Choroid plexus epithelial cell (primary cell): ENCODE results near the gene DUOXA2.

Source experiments
- DNase-seq: peaks from one replicate; pipeline ENCODE4 v3.0.0-alpha.2; 2010; ENCODE audit warnings: low read depth
- H3K4me3 ChIP-seq: 2 replicates; pipeline ENCODE4 v1.5.1; 2011; ENCODE audit warnings: low read depth, mild to moderate bottlenecking, control low read depth, low read length, moderate library complexity
- CTCF ChIP-seq: conservative IDR thresholded peaks from 2 replicates; pipeline ENCODE4 v1.5.1; 2011; ENCODE audit warnings: low read depth, mild to moderate bottlenecking, control low read depth, inconsistent platforms, low read length, moderate library complexity

DUOXA2 gene

DNA sequence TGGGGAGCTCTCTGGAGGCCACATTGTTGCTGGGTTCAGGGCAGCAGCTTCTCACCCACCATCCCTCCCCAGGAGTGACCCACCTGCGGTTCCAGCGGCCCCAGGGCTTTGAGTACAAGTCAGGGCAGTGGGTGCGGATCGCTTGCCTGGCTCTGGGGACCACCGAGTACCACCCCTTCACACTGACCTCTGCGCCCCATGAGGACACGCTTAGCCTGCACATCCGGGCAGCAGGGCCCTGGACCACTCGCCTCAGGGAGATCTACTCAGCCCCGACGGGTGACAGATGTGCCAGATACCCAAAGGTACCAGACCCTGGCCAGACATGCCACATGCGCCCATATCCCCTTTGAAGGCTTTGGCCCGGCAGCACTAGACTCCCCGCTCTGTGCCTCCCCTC is 47.5 kb downstream of the DUOXA2 start:
- TF ChIP-seq CTCF: no peak
- DNase-seq: no peak
- H3K4me3 ChIP-seq: no peak overlapping the region

DNA sequence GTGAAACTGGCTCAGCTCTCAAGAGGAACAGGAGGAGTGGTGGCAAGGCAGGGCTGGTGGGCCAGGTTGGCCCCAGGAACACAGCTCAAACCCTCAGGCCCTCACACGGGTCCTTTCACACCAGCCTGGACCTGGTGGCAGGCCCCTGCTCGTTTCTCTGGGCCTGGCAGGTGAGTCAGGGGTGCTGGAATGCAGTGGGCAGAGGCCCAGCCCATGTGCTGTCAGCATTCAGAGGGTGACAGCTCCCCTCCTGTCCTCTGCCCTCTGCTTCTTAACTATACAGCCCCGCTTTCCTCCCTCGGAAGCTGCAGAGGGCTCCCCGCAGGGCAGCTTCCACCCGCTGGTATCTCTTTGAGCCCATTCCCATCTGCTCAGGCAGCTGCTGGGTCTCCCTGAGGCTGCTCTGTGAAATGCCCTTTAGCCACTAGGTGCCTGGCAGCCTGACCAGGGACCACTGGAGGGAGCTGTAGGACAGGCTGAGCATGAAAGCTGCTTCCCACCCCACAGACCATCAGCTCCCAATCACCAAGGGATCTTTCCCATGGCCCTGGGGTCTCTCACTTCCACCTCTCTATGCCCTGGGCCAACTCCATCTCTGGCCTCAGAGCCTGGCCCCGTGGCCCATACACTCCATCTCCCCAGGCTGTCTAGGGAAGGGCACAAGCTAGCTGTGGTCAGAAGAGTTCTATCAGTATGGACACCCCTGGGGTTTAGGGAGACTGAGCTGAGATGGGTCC is 48.8 kb downstream of the DUOXA2 start:
- peak; percentile 98 for TF ChIP-seq CTCF
- no peak overlapping the region for H3K4me3 ChIP-seq
- DNase-seq: peak; percentile 90

DNA sequence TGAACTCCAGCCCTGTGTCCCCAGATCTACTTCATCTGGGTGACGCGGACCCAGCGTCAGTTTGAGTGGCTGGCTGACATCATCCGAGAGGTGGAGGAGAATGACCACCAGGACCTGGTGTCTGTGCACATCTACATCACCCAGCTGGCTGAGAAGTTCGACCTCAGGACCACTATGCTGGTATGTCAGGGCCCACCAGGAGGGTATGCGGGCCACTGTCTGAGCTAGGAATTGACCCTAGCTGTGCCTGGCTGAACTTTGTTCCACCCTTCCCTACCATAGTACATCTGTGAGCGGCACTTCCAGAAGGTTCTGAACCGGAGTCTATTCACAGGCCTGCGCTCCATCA is 49.4 kb downstream of the DUOXA2 start:
- no peak overlapping the region for H3K4me3 ChIP-seq
- DNase-seq: no peak
- TF ChIP-seq CTCF: no peak

DNA sequence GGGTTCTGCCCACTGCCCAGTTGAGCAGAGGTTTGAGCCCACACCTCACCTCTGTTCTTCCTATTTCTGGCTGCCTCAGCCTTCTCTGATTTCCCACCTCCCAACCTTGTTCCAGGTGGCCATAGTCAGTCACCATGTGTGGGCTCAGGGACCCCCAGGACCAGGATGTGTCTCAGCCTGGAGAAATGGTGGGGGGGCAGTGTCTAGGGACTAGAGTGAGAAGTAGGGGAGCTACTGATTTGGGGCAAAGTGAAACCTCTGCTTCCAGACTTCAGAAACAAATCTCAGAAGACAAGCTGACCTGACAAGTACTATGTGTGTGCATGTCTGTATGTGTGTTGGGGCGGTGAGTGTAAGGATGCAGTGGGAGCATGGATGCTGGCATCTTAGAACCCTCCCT is 50.8 kb downstream of the DUOXA2 start:
- DNase-seq: no peak
- H3K4me3 ChIP-seq: no peak overlapping the region
- TF ChIP-seq CTCF: no peak

GRCh38 chr15:45165536-45165935 is 51.4 kb downstream of the DUOXA2 start:
- TF ChIP-seq CTCF: no peak
- no peak for DNase-seq
- H3K4me3 ChIP-seq: no peak overlapping the region

GRCh38 chr15:45166834-45167630 is 52.9 kb downstream of the DUOXA2 start:
- DNase-seq: peak; percentile 87
- TF ChIP-seq CTCF: peak; percentile 75
- peak overlapping the region; percentile 65 for H3K4me3 ChIP-seq
